ENCODE data around the gene ABL1.

The ABL1 gene

GRCh38 chr9:130852801-130853200 is 17.7 kb downstream of the ABL1 start:
- DNase-seq = no peak

GRCh38 chr9:130854092-130854491 is 19.0 kb downstream of the ABL1 start:
- DNase-seq = no peak

GRCh38 chr9:130854835-130855234 is 19.8 kb downstream of the ABL1 start:
- no peak for DNase-seq

GRCh38 chr9:130856474-130856873 is 21.4 kb downstream of the ABL1 start:
- DNase-seq = no peak

GRCh38 chr9:130857864-130858738 is 23.0 kb downstream of the ABL1 start:
- peak; percentile 52 to 57 for DNase-seq

- DNase-seq = no peak
These were observed 24.0 kb downstream of the ABL1 start for GRCh38 chr9:130858739-130859705.

GRCh38 chr9:130860458-130861316 is 25.6 kb downstream of the ABL1 start:
- DNase-seq = peak; percentile 96

GRCh38 chr9:130861372-130862180 is 26.5 kb downstream of the ABL1 start:
- no peak for DNase-seq

GRCh38 chr9:130862217-130862616 is 27.2 kb downstream of the ABL1 start:
- no peak for DNase-seq

- no peak for DNase-seq
These were observed 27.7 kb downstream of the ABL1 start for GRCh38 chr9:130862747-130863146.

- DNase-seq = no peak
These were observed 29.5 kb downstream of the ABL1 start for GRCh38 chr9:130864541-130864940.

- DNase-seq = no peak
These were observed 30.9 kb downstream of the ABL1 start for GRCh38 chr9:130865921-130866320.

GRCh38 chr9:130866474-130866965 is 31.5 kb downstream of the ABL1 start:
- DNase-seq = peak; percentile 80 to 90

GRCh38 chr9:130867556-130867955 is 32.5 kb downstream of the ABL1 start:
- no peak for DNase-seq

- DNase-seq = no peak
These were observed 33.2 kb downstream of the ABL1 start for GRCh38 chr9:130868230-130868629.

- DNase-seq = no peak
These were observed 34.2 kb downstream of the ABL1 start for GRCh38 chr9:130869250-130869649.

- DNase-seq = no peak
These were observed 35.7 kb downstream of the ABL1 start for GRCh38 chr9:130870491-130871381.

GRCh38 chr9:130871395-130872062 is 36.5 kb downstream of the ABL1 start:
- no peak for DNase-seq

GRCh38 chr9:130872093-130872492 is 37.0 kb downstream of the ABL1 start:
- DNase-seq = no peak

- no peak for DNase-seq
These were observed 37.5 kb downstream of the ABL1 start for GRCh38 chr9:130872508-130872907.

All from SW 1271 (cell line).